C4-2B (cell line): ENCODE results near the gene TNNI3K.

Experiments
- ZFX ChIP-seq: fragments of 450-650 bp; IDR thresholded peaks from 2 replicates; pipeline ENCODE4 v1.6.1; 2017
- TF ChIP-seq, protein P1 (sequence below): fragments of 450-650 bp; conservative IDR thresholded peaks from 2 replicates; pipeline ENCODE4 v1.5.1; 2017; ENCODE audit warnings: mild to moderate bottlenecking

DNA sequence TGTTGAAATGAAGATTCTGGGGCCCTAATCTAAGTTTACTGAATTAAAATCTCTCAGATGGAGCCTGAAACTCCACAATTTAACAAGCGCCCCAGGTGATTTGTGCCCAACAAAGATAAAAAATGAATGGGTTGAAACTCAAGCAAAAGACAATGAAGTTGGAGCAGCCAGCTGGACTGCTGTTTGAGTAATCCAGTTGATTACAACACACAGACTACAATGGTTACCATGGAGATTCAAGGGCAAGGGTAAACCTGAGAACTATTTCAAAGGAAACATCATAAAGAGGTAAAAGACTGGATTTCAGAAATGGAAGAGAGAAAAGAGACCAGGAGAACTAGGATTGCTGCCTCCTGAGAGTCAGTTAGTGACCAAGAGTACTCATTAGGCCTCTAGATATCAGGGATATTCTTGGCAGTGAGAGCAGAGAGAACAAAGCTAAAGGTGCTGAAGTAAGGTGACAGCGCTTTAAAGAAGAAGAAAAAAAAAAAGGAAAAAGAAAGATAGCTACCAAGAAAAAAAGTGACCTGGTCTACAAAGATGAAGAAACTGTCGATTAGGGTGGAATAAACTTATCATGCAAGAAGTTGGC is 232.7 kb downstream of the TNNI3K start:
- TF ChIP-seq, protein P1, sequence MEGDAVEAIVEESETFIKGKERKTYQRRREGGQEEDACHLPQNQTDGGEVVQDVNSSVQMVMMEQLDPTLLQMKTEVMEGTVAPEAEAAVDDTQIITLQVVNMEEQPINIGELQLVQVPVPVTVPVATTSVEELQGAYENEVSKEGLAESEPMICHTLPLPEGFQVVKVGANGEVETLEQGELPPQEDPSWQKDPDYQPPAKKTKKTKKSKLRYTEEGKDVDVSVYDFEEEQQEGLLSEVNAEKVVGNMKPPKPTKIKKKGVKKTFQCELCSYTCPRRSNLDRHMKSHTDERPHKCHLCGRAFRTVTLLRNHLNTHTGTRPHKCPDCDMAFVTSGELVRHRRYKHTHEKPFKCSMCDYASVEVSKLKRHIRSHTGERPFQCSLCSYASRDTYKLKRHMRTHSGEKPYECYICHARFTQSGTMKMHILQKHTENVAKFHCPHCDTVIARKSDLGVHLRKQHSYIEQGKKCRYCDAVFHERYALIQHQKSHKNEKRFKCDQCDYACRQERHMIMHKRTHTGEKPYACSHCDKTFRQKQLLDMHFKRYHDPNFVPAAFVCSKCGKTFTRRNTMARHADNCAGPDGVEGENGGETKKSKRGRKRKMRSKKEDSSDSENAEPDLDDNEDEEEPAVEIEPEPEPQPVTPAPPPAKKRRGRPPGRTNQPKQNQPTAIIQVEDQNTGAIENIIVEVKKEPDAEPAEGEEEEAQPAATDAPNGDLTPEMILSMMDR = no peak
- no peak for TF ChIP-seq ZFX
